ENCODE data around the gene GRSF1. TPM values are rescaled to one million over a fixed set of nuclear protein-coding genes. Genes with fewer than 3 reads are reported as not detected.
A peak's percentile ranks its signal among the peaks of the same experiment; 100 is the strongest.

Gene GRSF1
- total RNA-seq, result 10 to 100 TPM; 97.8 to 97.9 TPM

- Mint-ChIP-seq H3K36me3 (peaks cover 17% of the 10 kb centered on the region), H3K9me3 (no peaks in the 10 kb centered on the region)
- CTCF ChIA-PET, result interaction anchor here (1.1 to 2.3 kb wide), 7 partner anchors 62 to 171 kb away, joined by 3 to 14 read pairs (median 7); partner anchors contain the start of genes DCK and MOB1B
Observed at GRCh38 chr4:70839589-70840093, at the start of gene GRSF1. Gene GRSF1 (minus strand): TSS chr4:70839890. CDS start chr4:70839827, 63 bp downstream.

GRCh38 chr4:70885174-70885573, 45.5 kb upstream of the GRSF1 start:
- DNase-seq, result no peak
- Mint-ChIP-seq H3K36me3 (no peaks in the 10 kb centered on the region), H3K27ac (no peak overlapping the region), H3K4me3 (no peak overlapping the region), H3K27me3 (no peaks in the 10 kb centered on the region), H3K9me3 (no peaks in the 10 kb centered on the region), H3K4me1 (ENCODE audit: low read depth) (no peaks in the 10 kb centered on the region)
- CTCF ChIA-PET, result interaction anchor here (0.6 kb wide), 1 partner anchor 806 kb away, joined by 3 read pairs; no protein-coding TSS in a partner anchor
- POLR2A ChIA-PET, result no interaction called here
- intact Hi-C loops (cut with micrococcal nuclease), result no loop called here

More at GRCh38 chr4:70839589-70840093, at the start of gene GRSF1:
- no peaks in the 10 kb centered on the region for H3K27me3 Mint-ChIP-seq
- intact Hi-C loops (cut with micrococcal nuclease), result loop anchor here (1.0 to 5.0 kb wide), 8 partner anchors 63 to 222 kb away; partner anchors contain the start of genes DCK, MOB1B and UTP3
- peak within 1 kb of the TSS; percentile 99 for H3K27ac Mint-ChIP-seq
- peak; percentile 97 for DNase-seq
- POLR2A ChIA-PET, result interaction anchor here (1.0 to 2.0 kb wide), 6 partner anchors 62 to 153 kb away, joined by 3 to 21 read pairs (median 8); partner anchors contain the start of genes DCK and MOB1B
- peaks cover 31% of the 10 kb centered on the region for H3K4me1 Mint-ChIP-seq (ENCODE audit: low read depth)
- peak within 1 kb of the TSS; percentile 98 for H3K4me3 Mint-ChIP-seq

GRCh38 chr4:70880739-70881138, 41.0 kb upstream of the GRSF1 start:
- ChIA-PET CTCF (no interaction called here), POLR2A (no interaction called here)
- Mint-ChIP-seq H3K27ac (no peak overlapping the region), H3K9me3 (no peaks in the 10 kb centered on the region), H3K4me1 (ENCODE audit: low read depth) (no peaks in the 10 kb centered on the region), H3K4me3 (no peak overlapping the region), H3K36me3 (no peaks in the 10 kb centered on the region), H3K27me3 (peaks cover 1% of the 10 kb centered on the region)
- intact Hi-C loops (cut with micrococcal nuclease), result no loop called here
- no peak for DNase-seq

- H3K4me3 Mint-ChIP-seq, result no peak overlapping the region
- POLR2A ChIA-PET, result no interaction called here
- peaks cover 1% of the 10 kb centered on the region for H3K27me3 Mint-ChIP-seq
- H3K36me3 Mint-ChIP-seq, result no peaks in the 10 kb centered on the region
- CTCF ChIA-PET, result no interaction called here
- no peak overlapping the region for H3K27ac Mint-ChIP-seq
- DNase-seq, result no peak
- intact Hi-C loops (cut with micrococcal nuclease), result no loop called here
- no peaks in the 10 kb centered on the region for H3K4me1 Mint-ChIP-seq (ENCODE audit: low read depth)
- no peaks in the 10 kb centered on the region for H3K9me3 Mint-ChIP-seq
Observed at GRCh38 chr4:70877556-70877955, 37.9 kb upstream of the GRSF1 start.

- Mint-ChIP-seq H3K27ac (no peak overlapping the region), H3K4me1 (ENCODE audit: low read depth) (no peaks in the 10 kb centered on the region), H3K9me3 (no peaks in the 10 kb centered on the region), H3K36me3 (no peaks in the 10 kb centered on the region), H3K4me3 (no peak overlapping the region), H3K27me3 (peaks cover 1% of the 10 kb centered on the region)
- ChIA-PET CTCF (no interaction called here), POLR2A (no interaction called here)
- DNase-seq, result no peak
- intact Hi-C loops (cut with micrococcal nuclease), result no loop called here
Observed at GRCh38 chr4:70874268-70875156, 34.8 kb upstream of the GRSF1 start.

- H3K27ac Mint-ChIP-seq, result no peak overlapping the region
- no peak for DNase-seq
- H3K27me3 Mint-ChIP-seq, result peaks cover 1% of the 10 kb centered on the region
- intact Hi-C loops (cut with micrococcal nuclease), result no loop called here
- no peaks in the 10 kb centered on the region for H3K36me3 Mint-ChIP-seq
- ChIA-PET POLR2A (no interaction called here), CTCF (no interaction called here)
- H3K4me1 Mint-ChIP-seq (ENCODE audit: low read depth), result no peaks in the 10 kb centered on the region
- no peaks in the 10 kb centered on the region for H3K9me3 Mint-ChIP-seq
- no peak overlapping the region for H3K4me3 Mint-ChIP-seq
Observed at GRCh38 chr4:70873216-70873615, 33.5 kb upstream of the GRSF1 start.

- POLR2A ChIA-PET, result no interaction called here
- CTCF ChIA-PET, result no interaction called here
Observed at GRCh38 chr4:70868778-70869177, 29.1 kb upstream of the GRSF1 start.

GRCh38 chr4:70863099-70863790, 23.6 kb upstream of the GRSF1 start:
- DNase-seq, result peak; percentile 39
- Mint-ChIP-seq H3K4me1 (ENCODE audit: low read depth) (peaks cover 12% of the 10 kb centered on the region), H3K27ac (peak overlapping the region; percentile 57), H3K4me3 (no peak overlapping the region), H3K27me3 (no peaks in the 10 kb centered on the region), H3K9me3 (no peaks in the 10 kb centered on the region), H3K36me3 (no peaks in the 10 kb centered on the region)
- CTCF ChIA-PET, result no interaction called here
- POLR2A ChIA-PET, result no interaction called here
- intact Hi-C loops (cut with micrococcal nuclease), result loop anchor here (1.0 to 2.0 kb wide), 6 partner anchors 20 to 175 kb away; partner anchors contain the start of genes MOB1B and UTP3

More at GRCh38 chr4:70868778-70869177, 29.1 kb upstream of the GRSF1 start:
- DNase-seq, result no peak
- Mint-ChIP-seq H3K4me3 (no peak overlapping the region), H3K27me3 (no peaks in the 10 kb centered on the region), H3K4me1 (ENCODE audit: low read depth) (peaks cover under 1% of the 10 kb centered on the region), H3K9me3 (no peaks in the 10 kb centered on the region), H3K36me3 (no peaks in the 10 kb centered on the region), H3K27ac (no peak overlapping the region)
- intact Hi-C loops (cut with micrococcal nuclease), result no loop called here

- no peak for DNase-seq
- no peaks in the 10 kb centered on the region for H3K36me3 Mint-ChIP-seq
- CTCF ChIA-PET, result interaction anchor here (0.6 kb wide), 1 partner anchor 53 kb away, joined by 4 read pairs; no protein-coding TSS in a partner anchor
- H3K9me3 Mint-ChIP-seq, result no peaks in the 10 kb centered on the region
- no peaks in the 10 kb centered on the region for H3K27me3 Mint-ChIP-seq
- POLR2A ChIA-PET, result no interaction called here
- peaks cover 12% of the 10 kb centered on the region for H3K4me1 Mint-ChIP-seq (ENCODE audit: low read depth)
- no peak overlapping the region for H3K27ac Mint-ChIP-seq
- H3K4me3 Mint-ChIP-seq, result no peak overlapping the region
- intact Hi-C loops (cut with micrococcal nuclease), result no loop called here
Observed at GRCh38 chr4:70859066-70859465, 19.4 kb upstream of the GRSF1 start.

GRCh38 chr4:70858454-70858853, 18.8 kb upstream of the GRSF1 start:
- POLR2A ChIA-PET, result no interaction called here

GRCh38 chr4:70855464-70855863, 15.8 kb upstream of the GRSF1 start:
- ChIA-PET POLR2A (no interaction called here), CTCF (no interaction called here)
- Mint-ChIP-seq H3K36me3 (no peaks in the 10 kb centered on the region), H3K27ac (no peak overlapping the region), H3K4me3 (no peak overlapping the region), H3K27me3 (no peaks in the 10 kb centered on the region), H3K9me3 (no peaks in the 10 kb centered on the region), H3K4me1 (ENCODE audit: low read depth) (no peaks in the 10 kb centered on the region)
- DNase-seq, result no peak
- intact Hi-C loops (cut with micrococcal nuclease), result no loop called here

More at GRCh38 chr4:70858454-70858853, 18.8 kb upstream of the GRSF1 start:
- Mint-ChIP-seq H3K9me3 (no peaks in the 10 kb centered on the region), H3K4me3 (no peak overlapping the region), H3K27ac (no peak overlapping the region), H3K27me3 (no peaks in the 10 kb centered on the region), H3K4me1 (ENCODE audit: low read depth) (peaks cover 8% of the 10 kb centered on the region), H3K36me3 (no peaks in the 10 kb centered on the region)
- DNase-seq, result no peak
- CTCF ChIA-PET, result no interaction called here
- intact Hi-C loops (cut with micrococcal nuclease), result no loop called here

GRCh38 chr4:70849291-70849690, 9.6 kb upstream of the GRSF1 start:
- Mint-ChIP-seq H3K4me1 (ENCODE audit: low read depth) (peaks cover 2% of the 10 kb centered on the region), H3K9me3 (no peaks in the 10 kb centered on the region), H3K4me3 (no peak overlapping the region), H3K27me3 (no peaks in the 10 kb centered on the region), H3K27ac (no peak overlapping the region), H3K36me3 (no peaks in the 10 kb centered on the region)
- POLR2A ChIA-PET, result no interaction called here
- intact Hi-C loops (cut with micrococcal nuclease), result no loop called here
- CTCF ChIA-PET, result no interaction called here
- DNase-seq, result no peak
